Central memory CD8-positive, alpha-beta T cell (primary cell): ENCODE measurements around the gene SLC38A1.

Experiments used
- ATAC-seq: fragments of 150-1000 bp; cut with Tn5 transposase; replicated peaks from 2 replicates; pipeline ENCODE4 v1.10.0; 2022; ENCODE audit warnings: mild to moderate bottlenecking, moderate FRiP score, moderate number of reproducible peaks; ENCODE audit not compliant: poor library complexity, severe bottlenecking; ENCODE audit errors: extremely low read depth
- DNase-seq, 2 donors: peaks; one replicate each; pipeline ENCODE4 v3.0.0; 2021; ENCODE audit warnings: low spot score in 2 of 2
- H3K27ac Mint-ChIP-seq: one replicate; pipeline ENCODE4 v1.8.0; 2022; ENCODE audit warnings: low read depth, mild to moderate bottlenecking, moderate library complexity, mixed read lengths
- H3K27me3 Mint-ChIP-seq: one replicate; pipeline ENCODE4 v1.8.0; 2022; ENCODE audit warnings: mixed read lengths
- H3K36me3 Mint-ChIP-seq: one replicate; pipeline ENCODE4 v1.8.0; 2022; ENCODE audit warnings: mild to moderate bottlenecking, moderate library complexity, mixed read lengths; ENCODE audit not compliant: insufficient read depth
- H3K4me1 Mint-ChIP-seq: one replicate; pipeline ENCODE4 v1.8.0; 2022; ENCODE audit warnings: mixed read lengths
- H3K4me3 Mint-ChIP-seq: one replicate; pipeline ENCODE4 v1.8.0; 2022; ENCODE audit warnings: mild to moderate bottlenecking, moderate library complexity, mixed read lengths
- H3K9me3 Mint-ChIP-seq: one replicate; pipeline ENCODE4 v1.8.0; 2022; ENCODE audit warnings: mixed read lengths

SLC38A1 gene

GRCh38 chr12:46147144-46147543 is 121.7 kb downstream of the SLC38A1 start:
- Mint-ChIP-seq H3K4me1 (no peaks in the 10 kb centered on the region), H3K27ac (no peak overlapping the region), H3K36me3 (no peaks in the 10 kb centered on the region), H3K4me3 (no peak overlapping the region), H3K27me3 (peaks cover 53% of the 10 kb centered on the region), H3K9me3 (no peaks in the 10 kb centered on the region)
- ATAC-seq (no peak), DNase-seq (no peak)

DNA sequence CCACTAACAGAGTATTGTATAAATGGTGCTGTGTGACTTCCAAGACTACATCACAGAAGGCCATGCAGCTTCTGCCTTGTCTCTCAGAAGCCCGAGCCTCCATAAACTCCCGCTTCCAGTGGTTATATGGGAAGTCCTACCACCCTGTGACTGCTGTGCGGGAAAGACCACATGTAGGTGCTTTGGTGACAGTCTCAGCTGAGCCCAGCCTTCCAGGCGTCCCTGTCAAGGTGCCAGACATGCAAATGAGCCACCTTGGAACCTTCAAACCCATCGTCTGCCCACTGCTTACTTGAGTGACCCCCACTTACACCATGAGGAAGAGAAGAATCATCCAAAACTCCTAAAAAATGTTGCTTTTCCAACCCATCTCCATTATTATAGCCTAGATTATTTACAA is 123.0 kb downstream of the SLC38A1 start:
- no peak overlapping the region for H3K4me3 Mint-ChIP-seq
- ATAC-seq, result no peak
- H3K9me3 Mint-ChIP-seq, result no peaks in the 10 kb centered on the region
- DNase-seq, result no peak
- no peaks in the 10 kb centered on the region for H3K4me1 Mint-ChIP-seq
- H3K27me3 Mint-ChIP-seq, result peaks cover 61% of the 10 kb centered on the region
- no peak overlapping the region for H3K27ac Mint-ChIP-seq
- H3K36me3 Mint-ChIP-seq, result no peaks in the 10 kb centered on the region

DNA sequence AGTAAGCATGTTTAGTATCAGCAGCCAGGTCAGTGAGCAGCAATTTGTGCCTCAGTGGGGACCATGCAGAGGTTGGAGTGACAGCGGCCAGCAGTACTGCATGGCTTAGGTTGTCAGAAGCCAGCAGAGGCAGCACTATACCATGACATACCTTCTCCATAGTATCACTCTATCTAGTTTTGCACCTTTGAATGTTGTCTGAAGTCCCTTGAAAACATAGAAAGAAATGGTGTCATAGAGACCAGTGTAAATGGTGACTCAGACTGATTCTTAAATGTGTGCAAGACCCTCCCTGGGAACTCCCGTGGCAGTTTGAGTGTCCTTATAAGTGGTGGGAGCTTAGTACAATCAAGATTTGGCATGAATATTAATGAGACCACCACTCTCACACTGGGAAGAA is 124.4 kb downstream of the SLC38A1 start:
- Mint-ChIP-seq H3K27me3 (peaks cover 53% of the 10 kb centered on the region), H3K36me3 (no peaks in the 10 kb centered on the region)
- ATAC-seq, result no peak

DNA sequence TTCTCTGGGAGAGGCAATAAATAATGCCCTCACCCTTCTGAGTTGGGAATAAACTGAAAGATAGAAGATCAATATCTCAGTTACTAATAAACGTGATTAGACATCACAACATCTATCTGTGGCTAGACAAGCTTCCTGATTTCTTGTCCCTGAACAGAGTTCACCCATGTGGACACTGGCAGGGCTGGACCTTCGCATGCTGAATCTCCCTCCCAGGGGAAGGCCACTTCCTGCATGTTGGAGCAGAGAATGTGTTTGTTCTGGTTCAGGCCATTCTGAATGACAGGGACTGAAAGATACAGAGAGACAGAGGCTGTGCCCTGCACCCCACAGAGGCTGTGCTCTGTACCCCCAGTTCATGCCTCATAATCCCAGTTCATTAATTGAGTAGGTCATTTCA is 132.6 kb downstream of the SLC38A1 start:
- Mint-ChIP-seq H3K9me3 (no peaks in the 10 kb centered on the region), H3K27me3 (peaks cover 22% of the 10 kb centered on the region), H3K27ac (no peak overlapping the region), H3K36me3 (no peaks in the 10 kb centered on the region), H3K4me1 (no peaks in the 10 kb centered on the region), H3K4me3 (no peak overlapping the region)
- ATAC-seq, result no peak
- no peak for DNase-seq

More for the DNA sequence above, 124.4 kb downstream of the SLC38A1 start:
- DNase-seq, result no peak
- Mint-ChIP-seq H3K9me3 (no peaks in the 10 kb centered on the region), H3K27ac (no peak overlapping the region), H3K4me3 (no peak overlapping the region), H3K4me1 (no peaks in the 10 kb centered on the region)

GRCh38 chr12:46135750-46136149 is 133.1 kb downstream of the SLC38A1 start:
- H3K4me3 Mint-ChIP-seq, result no peak overlapping the region
- ATAC-seq, result no peak

GRCh38 chr12:46134852-46135251 is 134.0 kb downstream of the SLC38A1 start:
- H3K9me3 Mint-ChIP-seq, result no peaks in the 10 kb centered on the region
- ATAC-seq, result no peak
- no peak overlapping the region for H3K27ac Mint-ChIP-seq
- no peak for DNase-seq
- H3K4me1 Mint-ChIP-seq, result no peaks in the 10 kb centered on the region
- H3K27me3 Mint-ChIP-seq, result peaks cover 25% of the 10 kb centered on the region
- H3K4me3 Mint-ChIP-seq, result no peak overlapping the region
- no peaks in the 10 kb centered on the region for H3K36me3 Mint-ChIP-seq

More at GRCh38 chr12:46135750-46136149, 133.1 kb downstream of the SLC38A1 start:
- Mint-ChIP-seq H3K36me3 (no peaks in the 10 kb centered on the region), H3K27ac (no peak overlapping the region), H3K9me3 (no peaks in the 10 kb centered on the region), H3K4me1 (no peaks in the 10 kb centered on the region), H3K27me3 (peaks cover 22% of the 10 kb centered on the region)
- no peak for DNase-seq

- H3K36me3 Mint-ChIP-seq, result no peaks in the 10 kb centered on the region
- H3K4me1 Mint-ChIP-seq, result no peaks in the 10 kb centered on the region
- no peak for DNase-seq
- no peak overlapping the region for H3K27ac Mint-ChIP-seq
- H3K4me3 Mint-ChIP-seq, result no peak overlapping the region
- H3K27me3 Mint-ChIP-seq, result peaks cover 28% of the 10 kb centered on the region
- no peak for ATAC-seq
- H3K9me3 Mint-ChIP-seq, result no peaks in the 10 kb centered on the region
Observed at GRCh38 chr12:46134205-46134811, 134.5 kb downstream of the SLC38A1 start.

GRCh38 chr12:46133751-46134150 is 135.1 kb downstream of the SLC38A1 start:
- Mint-ChIP-seq H3K9me3 (no peaks in the 10 kb centered on the region), H3K36me3 (no peaks in the 10 kb centered on the region), H3K4me3 (no peak overlapping the region), H3K27ac (no peak overlapping the region), H3K27me3 (peaks cover 34% of the 10 kb centered on the region), H3K4me1 (no peaks in the 10 kb centered on the region)
- DNase-seq, result no peak
- no peak for ATAC-seq
